IMR-90 (cell line): Measurements from ENCODE around the gene DTHD1.

Source experiments
- CEBPB ChIP-seq: IDR thresholded peaks from 2 replicates; pipeline ENCODE4 v1.6.1; 2012; ENCODE audit warnings: low read depth, low read length, improper control_type of control experiment
- CTCF ChIP-seq: conservative IDR thresholded peaks from 2 replicates; pipeline ENCODE4 v1.5.1; 2012; ENCODE audit warnings: mild to moderate bottlenecking, low read depth, low read length, improper control_type of control experiment
- FOS ChIP-seq: fragments of 150-350 bp; IDR thresholded peaks from 2 replicates; pipeline ENCODE4 v1.6.1; 2016; ENCODE audit warnings: low read depth, low read length
- MAFK ChIP-seq: IDR thresholded peaks from 2 replicates; pipeline ENCODE4 v1.6.1; 2012; ENCODE audit warnings: low read depth, low read length, improper control_type of control experiment
- MAZ ChIP-seq: IDR thresholded peaks from 2 replicates; pipeline ENCODE4 v1.6.1; 2012; ENCODE audit warnings: low read depth, mild to moderate bottlenecking, low read length, improper control_type of control experiment, moderate library complexity, borderline replicate concordance
- POLR2A ChIP-seq: IDR thresholded peaks from 2 replicates; pipeline ENCODE4 v1.6.1; 2012; ENCODE audit warnings: mild to moderate bottlenecking, low read depth, low read length

- TF ChIP-seq CTCF, result no peak
- TF ChIP-seq POLR2A, result no peak
- no peak for TF ChIP-seq FOS
- TF ChIP-seq MAFK, result no peak
- TF ChIP-seq CEBPB, result no peak
- no peak for TF ChIP-seq MAZ
These were observed 38.6 kb upstream of the DTHD1 start for GRCh38 chr4:36242629-36243354.
